Activated CD8-positive, alpha-beta memory T cell treated with anti-CD3 and anti-CD28 coated beads, Interleukin-2, amount 50 U/mL, for 1 hour (primary cell): ENCODE results near the gene ZSCAN29.

Experiments
- DNase-seq: peaks from one replicate; pipeline ENCODE4 v3.0.0-alpha.2; 2020; ENCODE audit errors: extremely low read depth

Gene ZSCAN29

GRCh38 chr15:43347114-43347513, 23.7 kb downstream of the ZSCAN29 start:
- no peak for DNase-seq

GRCh38 chr15:43346305-43346704, 24.5 kb downstream of the ZSCAN29 start:
- DNase-seq = no peak

- DNase-seq = no peak
Observed at GRCh38 chr15:43330780-43331087, 40.1 kb downstream of the ZSCAN29 start.

- DNase-seq = peak; percentile 86
Observed at GRCh38 chr15:43329960-43330779, 40.7 kb downstream of the ZSCAN29 start, which contains the start of gene LCMT2. LCMT2 (minus strand) TSS chr15:43330573; CDS start chr15:43330489, 84 bp downstream.

GRCh38 chr15:43329217-43329959, 41.5 kb downstream of the ZSCAN29 start:
- DNase-seq = no peak

GRCh38 chr15:43325039-43325684, 45.7 kb downstream of the ZSCAN29 start:
- no peak for DNase-seq

- no peak for DNase-seq
Observed at GRCh38 chr15:43318990-43319771, 51.7 kb downstream of the ZSCAN29 start.

GRCh38 chr15:43317566-43318184, 53.2 kb downstream of the ZSCAN29 start:
- DNase-seq = no peak

GRCh38 chr15:43316971-43317346, 53.9 kb downstream of the ZSCAN29 start:
- DNase-seq = no peak

- DNase-seq = no peak
Observed at GRCh38 chr15:43316016-43316970, 54.5 kb downstream of the ZSCAN29 start.

GRCh38 chr15:43314171-43314570, 56.7 kb downstream of the ZSCAN29 start:
- no peak for DNase-seq

GRCh38 chr15:43312378-43312777, 58.5 kb downstream of the ZSCAN29 start:
- no peak for DNase-seq
